Endometrial microvascular endothelial cells (primary cell): ENCODE results near the gene CCDC171. TPM values are rescaled to one million over a fixed set of nuclear protein-coding genes. Genes with fewer than 3 reads are reported as not detected.
"Not testable (repeated sequence)": the region's sequence is repeated elsewhere in the genome, so short reads cannot be mapped to it uniquely, and the experiment has no call there.

Experiments used
- in situ Hi-C: cut with HindIII; loops from 2 replicates; pipeline ENCODE4 v1.10.0; 2017; ENCODE audit warnings: low sequenced_read_pairs, low pct_unique_long_range_greater_than_20kb; ENCODE audit errors: inconsistent ontology term
- total RNA-seq: library from RNA; depleted of rRNA; stranded (reverse); fragments of >200 nt; gene quantifications from one replicate; pipeline ENCODE4 v1.2.3, GENCODE V29; 2015; ENCODE audit errors: inconsistent ontology term

CCDC171 gene
- 0.28 TPM for total RNA-seq

GRCh38 chr9:15552636-15553527, at the start of gene CCDC171:
Gene CCDC171 (plus strand): TSS chr9:15553043. CDS start chr9:15564089, 11,046 bp downstream.
- in situ Hi-C loops, result no loop called here

GRCh38 chr9:15505921-15506320, 46.9 kb upstream of the CCDC171 start:
- in situ Hi-C loops, result no loop called here

GRCh38 chr9:15509931-15510788, 42.7 kb upstream of the CCDC171 start:
- in situ Hi-C loops, result no loop called here

- in situ Hi-C loops, result no loop called here
Measured at GRCh38 chr9:15510789-15511575, 41.9 kb upstream of the CCDC171 start, which contains the start of gene PSIP1. Gene PSIP1 (minus strand): TSS chr9:15510970. CDS start chr9:15510188, 782 bp downstream.

GRCh38 chr9:15512204-15512603, 40.6 kb upstream of the CCDC171 start:
- in situ Hi-C loops, result no loop called here

GRCh38 chr9:15512889-15513288, 40.0 kb upstream of the CCDC171 start:
- in situ Hi-C loops, result no loop called here

- in situ Hi-C loops, result no loop called here
Measured at GRCh38 chr9:15513335-15513734, 39.5 kb upstream of the CCDC171 start.

- in situ Hi-C loops, result no loop called here
Measured at GRCh38 chr9:15519831-15520230, 33.0 kb upstream of the CCDC171 start.

- in situ Hi-C loops, result no loop called here
Measured at GRCh38 chr9:15521254-15521653, 31.6 kb upstream of the CCDC171 start.

GRCh38 chr9:15522130-15522755, 30.6 kb upstream of the CCDC171 start:
- in situ Hi-C loops, result no loop called here

GRCh38 chr9:15524845-15525455, 27.9 kb upstream of the CCDC171 start:
- in situ Hi-C loops, result no loop called here

GRCh38 chr9:15525958-15526357, 26.9 kb upstream of the CCDC171 start:
- in situ Hi-C loops, result no loop called here

- in situ Hi-C loops, result not testable (repeated sequence)
Measured at GRCh38 chr9:15527035-15527434, 25.8 kb upstream of the CCDC171 start.

GRCh38 chr9:15529566-15530324, 23.1 kb upstream of the CCDC171 start:
- in situ Hi-C loops, result no loop called here

- in situ Hi-C loops, result no loop called here
Measured at GRCh38 chr9:15531380-15531779, 21.5 kb upstream of the CCDC171 start.

GRCh38 chr9:15541872-15542271, 11.0 kb upstream of the CCDC171 start:
- in situ Hi-C loops, result no loop called here

GRCh38 chr9:15542624-15543023, 10.2 kb upstream of the CCDC171 start:
- in situ Hi-C loops, result no loop called here
